Upper lobe of left lung (tissue), 4 donors: ENCODE measurements around the gene CTXN3.

Source experiments
- POLR2A ChIP-seq, 4 donors: fragments of 450-650 bp; IDR thresholded peaks; one replicate each; pipeline ENCODE4 v1.5.1; 2016 to 2017; ENCODE audit warnings: antibody characterized with exemption in 4 of 4, mild to moderate bottlenecking in 2 of 4
- TF ChIP-seq, protein P1 (sequence below), 6 experiments: fragments of 450-650 bp in 4 of 6; fragments of 200-600 bp in 2 of 6; sonication (generic) in 2 of 6; IDR thresholded peaks; one replicate each; pipeline ENCODE4 v1.5.1; 2016 to 2019; ENCODE audit warnings: antibody characterized with exemption in 6 of 6

DNA sequence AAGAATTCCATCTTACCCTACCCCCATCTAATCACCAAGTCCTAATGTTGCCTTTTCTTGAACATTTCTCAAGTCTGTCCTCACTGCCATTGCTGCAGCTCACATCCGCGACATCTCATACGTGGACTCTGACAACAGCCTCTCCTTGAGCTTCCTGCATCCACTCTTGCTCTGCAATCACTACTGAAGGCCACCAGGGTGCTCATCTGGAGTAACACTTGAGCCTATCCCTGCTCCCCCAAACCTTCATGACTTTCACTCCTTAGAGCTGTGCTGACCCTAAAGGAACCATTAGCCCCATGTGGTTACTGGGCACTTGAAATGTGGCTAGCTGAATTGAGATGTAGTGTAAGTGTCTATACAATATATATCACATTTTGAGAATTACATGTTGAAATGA, 46.4 kb upstream of the CTXN3 start:
- TF ChIP-seq, protein P1, sequence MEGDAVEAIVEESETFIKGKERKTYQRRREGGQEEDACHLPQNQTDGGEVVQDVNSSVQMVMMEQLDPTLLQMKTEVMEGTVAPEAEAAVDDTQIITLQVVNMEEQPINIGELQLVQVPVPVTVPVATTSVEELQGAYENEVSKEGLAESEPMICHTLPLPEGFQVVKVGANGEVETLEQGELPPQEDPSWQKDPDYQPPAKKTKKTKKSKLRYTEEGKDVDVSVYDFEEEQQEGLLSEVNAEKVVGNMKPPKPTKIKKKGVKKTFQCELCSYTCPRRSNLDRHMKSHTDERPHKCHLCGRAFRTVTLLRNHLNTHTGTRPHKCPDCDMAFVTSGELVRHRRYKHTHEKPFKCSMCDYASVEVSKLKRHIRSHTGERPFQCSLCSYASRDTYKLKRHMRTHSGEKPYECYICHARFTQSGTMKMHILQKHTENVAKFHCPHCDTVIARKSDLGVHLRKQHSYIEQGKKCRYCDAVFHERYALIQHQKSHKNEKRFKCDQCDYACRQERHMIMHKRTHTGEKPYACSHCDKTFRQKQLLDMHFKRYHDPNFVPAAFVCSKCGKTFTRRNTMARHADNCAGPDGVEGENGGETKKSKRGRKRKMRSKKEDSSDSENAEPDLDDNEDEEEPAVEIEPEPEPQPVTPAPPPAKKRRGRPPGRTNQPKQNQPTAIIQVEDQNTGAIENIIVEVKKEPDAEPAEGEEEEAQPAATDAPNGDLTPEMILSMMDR (IDR thresholded peaks at IDR 0.05) = no peak
- TF ChIP-seq POLR2A (IDR thresholded peaks at IDR 0.05) = no peak
